ENCODE results near the gene TFEB.

Gene TFEB

GRCh38 chr6:41674231-41675000 lies 61.0 kb downstream of the TFEB start:
- DNase-seq, result no peak
- TF ChIP-seq POLR2A (IDR thresholded peaks at IDR 0.05; ENCODE audit: low read length), result no peak
- TF ChIP-seq GATA1 (IDR thresholded peaks at IDR 0.05; ENCODE audit: low read depth, low read length), result no peak

DNA sequence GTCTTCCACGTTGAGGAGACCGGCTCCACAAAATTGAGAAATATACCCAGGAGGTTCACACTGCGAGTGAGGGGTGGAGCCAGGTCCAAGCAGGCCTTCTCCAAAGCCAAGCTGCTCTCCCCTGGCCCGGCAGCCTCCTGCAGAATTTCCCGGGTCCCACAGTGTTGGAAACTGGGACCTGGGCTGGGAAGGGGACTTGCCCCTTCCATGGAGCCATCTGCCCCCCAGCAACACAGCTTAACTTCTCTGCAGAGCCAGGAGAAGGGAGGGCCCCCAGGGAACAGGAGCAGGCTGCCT lies 61.8 kb downstream of the TFEB start:
- no peak for TF ChIP-seq GATA1 (IDR thresholded peaks at IDR 0.05; ENCODE audit: low read depth, low read length)
- no peak for TF ChIP-seq POLR2A (IDR thresholded peaks at IDR 0.05; ENCODE audit: low read length)
- no peak for DNase-seq

- TF ChIP-seq GATA1 (IDR thresholded peaks at IDR 0.05; ENCODE audit: low read depth, low read length), result no peak
- no peak for TF ChIP-seq POLR2A (IDR thresholded peaks at IDR 0.05; ENCODE audit: low read length)
- no peak for DNase-seq
These were observed 62.3 kb downstream of the TFEB start for GRCh38 chr6:41672816-41673703.

DNA sequence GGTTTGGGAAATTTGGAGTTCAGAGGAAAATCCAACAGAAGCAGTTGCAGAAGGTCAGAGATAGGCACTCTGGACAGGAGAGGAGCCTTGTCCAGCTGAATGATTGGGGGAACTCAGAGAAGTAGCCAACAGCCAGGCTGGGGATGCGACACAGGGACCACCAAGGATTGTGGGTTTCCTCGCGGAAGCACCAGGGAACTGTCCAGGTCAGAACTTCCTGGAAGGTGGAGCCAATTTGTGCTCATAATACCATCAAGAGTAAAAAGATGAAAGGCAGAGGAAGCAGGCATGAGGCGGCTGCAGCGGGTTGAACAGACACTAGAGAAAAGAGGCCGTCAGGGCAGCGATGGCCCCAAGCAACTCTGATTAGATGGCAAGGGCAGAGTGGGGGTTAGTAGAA lies 63.4 kb downstream of the TFEB start:
- DNase-seq, result no peak
- TF ChIP-seq GATA1 (IDR thresholded peaks at IDR 0.05; ENCODE audit: low read depth, low read length), result no peak
- TF ChIP-seq POLR2A (IDR thresholded peaks at IDR 0.05; ENCODE audit: low read length), result no peak

DNA sequence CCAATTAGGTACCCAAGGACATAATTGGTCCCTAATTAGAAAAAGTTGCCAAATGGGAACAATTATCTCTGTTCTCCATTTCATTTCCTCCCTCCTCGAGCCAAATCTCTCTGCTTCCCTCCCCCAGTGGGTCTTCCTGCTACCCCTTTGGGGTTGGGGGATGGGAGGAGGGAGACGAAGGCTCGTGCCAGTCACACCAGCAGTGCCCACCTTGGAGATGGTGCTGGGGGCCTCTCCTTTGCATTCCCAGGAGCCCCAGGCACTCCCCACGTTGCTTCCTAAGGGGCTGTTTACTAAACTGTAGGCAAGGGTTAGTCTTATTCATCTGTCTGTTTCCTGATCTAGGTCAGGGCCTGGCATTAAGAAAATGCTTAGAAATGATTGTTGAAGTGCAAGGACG lies 64.0 kb downstream of the TFEB start:
- TF ChIP-seq POLR2A (IDR thresholded peaks at IDR 0.05; ENCODE audit: low read length), result no peak
- TF ChIP-seq GATA1 (IDR thresholded peaks at IDR 0.05; ENCODE audit: low read depth, low read length), result no peak
- DNase-seq, result no peak

DNA sequence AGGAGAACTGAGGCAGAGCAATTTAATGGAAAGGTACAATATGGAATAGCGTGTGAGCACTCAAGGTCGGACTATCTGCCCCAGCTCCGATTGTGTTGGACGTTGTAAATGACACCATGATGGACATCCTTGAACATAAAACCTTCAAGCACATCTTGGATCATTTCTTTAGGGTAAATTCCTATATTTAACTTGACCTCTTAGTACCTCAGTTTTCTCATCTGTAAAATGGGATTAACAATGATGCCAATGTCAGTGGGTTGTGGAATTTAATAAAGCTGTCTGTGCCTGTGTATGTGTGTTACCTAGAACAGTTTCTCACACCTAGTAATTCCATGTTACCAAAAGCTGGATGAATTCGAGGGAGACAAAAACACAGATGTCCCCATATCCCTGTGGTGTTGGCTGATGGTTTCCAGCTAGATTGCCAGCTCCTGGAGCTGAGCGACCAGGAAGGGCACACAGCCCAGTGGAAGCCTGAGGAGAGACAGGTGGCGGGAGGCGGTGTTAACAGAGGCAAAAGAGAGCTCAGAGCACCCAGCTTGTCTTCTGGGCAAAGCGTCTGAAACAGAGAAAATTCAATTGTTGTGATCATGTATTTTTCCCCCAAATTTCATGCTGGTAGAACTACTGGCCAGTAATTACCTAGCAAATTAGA lies 64.6 kb downstream of the TFEB start:
- no peak for TF ChIP-seq POLR2A (IDR thresholded peaks at IDR 0.05; ENCODE audit: low read length)
- no peak for TF ChIP-seq GATA1 (IDR thresholded peaks at IDR 0.05; ENCODE audit: low read depth, low read length)
- no peak for DNase-seq

GRCh38 chr6:41668968-41669367 lies 66.4 kb downstream of the TFEB start:
- no peak for TF ChIP-seq GATA1 (IDR thresholded peaks at IDR 0.05; ENCODE audit: low read depth, low read length)
- TF ChIP-seq POLR2A (IDR thresholded peaks at IDR 0.05; ENCODE audit: low read length), result no peak
- no peak for DNase-seq

DNA sequence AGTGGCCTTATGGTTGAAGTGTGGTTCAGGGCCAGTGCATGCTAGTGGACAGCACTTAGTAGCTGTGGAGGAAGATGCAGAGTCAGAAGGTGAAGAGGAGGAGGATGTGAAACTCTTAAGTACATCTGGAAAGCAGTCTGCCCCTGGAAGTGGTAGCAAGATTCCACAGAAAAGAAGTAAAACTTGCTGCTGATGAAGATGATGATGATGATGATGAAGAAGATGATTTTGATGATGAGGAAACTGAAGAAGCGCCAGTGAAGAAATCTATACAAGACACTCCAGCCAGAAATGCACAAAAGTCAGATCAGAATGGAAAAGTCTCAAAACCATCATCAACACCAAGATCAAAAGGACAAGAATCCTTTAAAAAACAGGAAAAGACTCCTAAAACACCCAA lies 68.2 kb downstream of the TFEB start:
- DNase-seq, result no peak
- no peak for TF ChIP-seq GATA1 (IDR thresholded peaks at IDR 0.05; ENCODE audit: low read depth, low read length)
- TF ChIP-seq POLR2A (IDR thresholded peaks at IDR 0.05; ENCODE audit: low read length), result no peak

- no peak for DNase-seq
- TF ChIP-seq POLR2A (IDR thresholded peaks at IDR 0.05; ENCODE audit: low read length) (no peak), GATA1 (IDR thresholded peaks at IDR 0.05; ENCODE audit: low read depth, low read length) (no peak)
These were observed 71.1 kb downstream of the TFEB start for GRCh38 chr6:41664271-41664670.

- no peak for TF ChIP-seq GATA1 (IDR thresholded peaks at IDR 0.05; ENCODE audit: low read depth, low read length)
- TF ChIP-seq POLR2A (IDR thresholded peaks at IDR 0.05; ENCODE audit: low read length), result no peak
- no peak for DNase-seq
These were observed 71.8 kb downstream of the TFEB start for GRCh38 chr6:41663568-41663967.

GRCh38 chr6:41659935-41660334 lies 75.5 kb downstream of the TFEB start:
- no peak for TF ChIP-seq POLR2A (IDR thresholded peaks at IDR 0.05; ENCODE audit: low read length)
- no peak for TF ChIP-seq GATA1 (IDR thresholded peaks at IDR 0.05; ENCODE audit: low read depth, low read length)
- no peak for DNase-seq

- no peak for TF ChIP-seq GATA1 (IDR thresholded peaks at IDR 0.05; ENCODE audit: low read depth, low read length)
- DNase-seq, result no peak
These were observed 76.8 kb downstream of the TFEB start for GRCh38 chr6:41658636-41659035.

DNA sequence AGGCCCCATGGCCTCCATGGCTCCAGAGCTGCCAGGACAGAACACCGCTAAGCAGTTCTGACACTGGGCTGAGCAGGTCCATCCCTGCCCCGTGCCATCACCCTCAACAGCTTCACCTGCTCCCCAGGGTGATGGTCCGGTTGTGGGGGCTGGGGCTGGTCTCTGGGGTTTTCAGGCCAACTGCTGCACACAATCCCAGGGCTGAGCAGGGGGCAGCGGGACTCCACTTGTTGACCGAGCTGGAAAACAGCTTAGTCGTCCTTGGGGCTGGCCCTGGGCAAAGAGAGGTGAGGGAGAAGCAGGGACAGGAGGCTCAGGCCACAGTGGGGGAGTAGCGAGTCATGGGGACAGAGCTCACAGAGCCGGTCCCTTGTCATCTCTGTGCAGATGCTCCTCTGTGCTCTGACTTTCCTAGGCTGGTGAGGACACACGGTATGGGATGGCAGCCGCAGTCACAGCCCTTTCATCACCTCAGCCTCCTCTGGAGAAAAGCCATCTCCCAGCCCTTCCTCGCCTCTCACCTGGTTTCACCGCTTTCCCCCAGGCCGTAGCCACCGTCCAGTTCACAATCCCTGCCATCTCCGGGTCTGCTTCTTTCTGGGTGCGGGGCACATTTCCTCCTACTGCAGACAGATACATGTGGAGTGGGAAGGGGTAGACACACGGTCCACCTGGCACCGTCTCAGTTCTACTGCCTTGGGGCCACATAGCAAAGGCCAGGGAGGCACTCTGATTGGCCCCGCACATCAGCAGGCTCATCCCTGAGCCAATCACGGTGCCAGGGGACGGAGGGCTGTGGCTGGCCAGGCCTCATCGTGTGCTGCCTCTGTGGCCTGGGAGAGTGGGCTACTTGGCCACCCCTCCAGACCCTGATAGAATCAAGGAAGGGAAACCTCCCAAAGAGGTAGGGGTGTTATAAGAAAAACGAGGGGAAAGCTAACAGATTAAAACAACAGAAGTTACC lies 78.0 kb downstream of the TFEB start:
- TF ChIP-seq POLR2A (IDR thresholded peaks at IDR 0.05; ENCODE audit: low read length) (no peak), GATA1 (IDR thresholded peaks at IDR 0.05; ENCODE audit: low read depth, low read length) (no peak)
- no peak for DNase-seq

All from erythroblast (primary cell).